Colonic mucosa (tissue), 4 donors: ENCODE data around the gene SCYL2. TPM values are rescaled to one million over a fixed set of nuclear protein-coding genes. Genes with fewer than 3 reads are reported as not detected.
A peak's percentile ranks its signal among the peaks of the same experiment; 100 is the strongest.
"Not testable (repeated sequence)": the region's sequence is repeated elsewhere in the genome, so short reads cannot be mapped to it uniquely, and the experiment has no call there.

Experiments
- DNase-seq: peaks from one replicate; pipeline ENCODE4 v3.0.0-alpha.2; 2020
- H3K27ac ChIP-seq: fragments of 200-600 bp; one replicate; pipeline ENCODE4 v1.8.0; 2021
- H3K27me3 ChIP-seq: fragments of 200-600 bp; one replicate; pipeline ENCODE4 v1.8.0; 2021
- H3K36me3 ChIP-seq: fragments of 200-600 bp; one replicate; pipeline ENCODE4 v1.8.0; 2021
- H3K4me1 ChIP-seq: fragments of 200-600 bp; one replicate; pipeline ENCODE4 v1.8.0; 2021; ENCODE audit warnings: mild to moderate bottlenecking
- H3K4me3 ChIP-seq: fragments of 200-600 bp; one replicate; pipeline ENCODE4 v1.8.0; 2021
- H3K9ac ChIP-seq, 2 donors: one replicate each; pipeline ENCODE4 v1.7.0; 2013; ENCODE audit warnings: control low read depth in 2 of 2, low read depth in 2 of 2, low read length in 2 of 2
- H3K9me3 ChIP-seq: fragments of 200-600 bp; one replicate; pipeline ENCODE4 v1.8.0; 2021
- intact Hi-C: fragments of 100-400 bp; cut with DNase I; formaldehyde crosslinking; loops from one replicate; pipeline ENCODE4 v1.14.1; 2022
- total RNA-seq, 2 donors: library from RNA; stranded (reverse); fragmentation: NEBNext Ultra II Directional in 1 of 2; extraction: Animal tissue kit (Norgen Biotek cat#: 25700) in 1 of 2; gene quantifications; one replicate each; pipeline ENCODE4 v1.2.1, GENCODE V29; 2021
- TF ChIP-seq, protein P1 (sequence below): fragments of 200-600 bp; IDR thresholded peaks from one replicate; pipeline ENCODE4 v1.8.0; 2022; ENCODE audit warnings: antibody characterized with exemption, mild to moderate bottlenecking
- donor health status: healthy.
- donor health status: DM: no; HTN: no; CAD: no.
- donor health status: DM: no; HTN: no; CAD: no.

SCYL2 gene
- total RNA-seq, 2 donors from 2014 or later, result 58.4 to 91.1 TPM

DNA sequence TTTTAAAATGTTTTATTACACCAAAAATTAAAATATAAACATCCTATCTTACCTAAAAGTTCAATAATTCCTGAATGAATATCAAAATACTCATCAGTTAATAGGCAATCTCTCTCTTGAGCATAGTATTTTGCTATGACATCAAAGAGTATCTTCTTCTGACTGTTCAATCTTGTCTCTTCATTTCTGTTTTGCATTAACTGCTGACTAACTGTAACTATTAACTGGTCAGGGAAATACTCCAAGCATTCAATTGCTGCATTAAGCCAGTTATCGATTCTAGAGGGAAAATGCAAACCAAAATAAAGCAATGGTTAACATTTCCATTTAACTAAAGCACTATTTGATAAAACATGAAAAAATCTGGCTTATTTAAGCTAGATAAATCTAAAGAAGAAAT lies 13.5 kb upstream of the SCYL2 start:
- H3K9ac ChIP-seq, result no peak overlapping the region
- no peak for DNase-seq
- H3K4me1 ChIP-seq, result no peaks in the 10 kb centered on the region
- H3K36me3 ChIP-seq, result no peaks in the 10 kb centered on the region
- H3K27me3 ChIP-seq, result no peaks in the 10 kb centered on the region
- intact Hi-C loops, result no loop called here
- no peaks in the 10 kb centered on the region for H3K9me3 ChIP-seq
- no peak overlapping the region for H3K4me3 ChIP-seq
- TF ChIP-seq, protein P1, sequence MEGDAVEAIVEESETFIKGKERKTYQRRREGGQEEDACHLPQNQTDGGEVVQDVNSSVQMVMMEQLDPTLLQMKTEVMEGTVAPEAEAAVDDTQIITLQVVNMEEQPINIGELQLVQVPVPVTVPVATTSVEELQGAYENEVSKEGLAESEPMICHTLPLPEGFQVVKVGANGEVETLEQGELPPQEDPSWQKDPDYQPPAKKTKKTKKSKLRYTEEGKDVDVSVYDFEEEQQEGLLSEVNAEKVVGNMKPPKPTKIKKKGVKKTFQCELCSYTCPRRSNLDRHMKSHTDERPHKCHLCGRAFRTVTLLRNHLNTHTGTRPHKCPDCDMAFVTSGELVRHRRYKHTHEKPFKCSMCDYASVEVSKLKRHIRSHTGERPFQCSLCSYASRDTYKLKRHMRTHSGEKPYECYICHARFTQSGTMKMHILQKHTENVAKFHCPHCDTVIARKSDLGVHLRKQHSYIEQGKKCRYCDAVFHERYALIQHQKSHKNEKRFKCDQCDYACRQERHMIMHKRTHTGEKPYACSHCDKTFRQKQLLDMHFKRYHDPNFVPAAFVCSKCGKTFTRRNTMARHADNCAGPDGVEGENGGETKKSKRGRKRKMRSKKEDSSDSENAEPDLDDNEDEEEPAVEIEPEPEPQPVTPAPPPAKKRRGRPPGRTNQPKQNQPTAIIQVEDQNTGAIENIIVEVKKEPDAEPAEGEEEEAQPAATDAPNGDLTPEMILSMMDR, result no peak
- no peak overlapping the region for H3K27ac ChIP-seq

DNA sequence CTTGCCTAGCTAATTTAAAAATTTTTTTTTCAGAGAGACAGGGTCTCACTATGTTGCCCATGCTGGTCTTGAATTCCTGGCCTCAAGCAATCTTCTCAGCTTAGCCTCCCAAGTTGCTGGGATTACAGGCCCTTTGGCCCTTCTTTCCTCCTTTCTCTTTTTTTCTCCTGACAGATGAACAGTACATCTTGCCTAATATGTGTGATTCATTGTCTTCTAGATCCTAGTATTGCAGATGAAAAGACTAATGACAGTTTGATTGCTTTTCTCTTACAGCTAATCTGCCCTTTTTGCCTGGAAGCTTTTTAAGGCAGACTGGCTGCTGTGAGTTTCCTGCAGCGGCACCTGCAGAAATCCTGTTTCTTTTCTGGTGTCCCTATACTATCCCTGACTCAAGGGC lies 12.1 kb upstream of the SCYL2 start:
- intact Hi-C loops, result no loop called here
- H3K27ac ChIP-seq, result no peak overlapping the region
- H3K27me3 ChIP-seq, result no peaks in the 10 kb centered on the region
- TF ChIP-seq, protein P1, result no peak
- no peak for DNase-seq
- no peak overlapping the region for H3K4me3 ChIP-seq
- no peaks in the 10 kb centered on the region for H3K36me3 ChIP-seq
- no peaks in the 10 kb centered on the region for H3K9me3 ChIP-seq
- H3K9ac ChIP-seq, result no peak overlapping the region
- H3K4me1 ChIP-seq, result no peaks in the 10 kb centered on the region

DNA sequence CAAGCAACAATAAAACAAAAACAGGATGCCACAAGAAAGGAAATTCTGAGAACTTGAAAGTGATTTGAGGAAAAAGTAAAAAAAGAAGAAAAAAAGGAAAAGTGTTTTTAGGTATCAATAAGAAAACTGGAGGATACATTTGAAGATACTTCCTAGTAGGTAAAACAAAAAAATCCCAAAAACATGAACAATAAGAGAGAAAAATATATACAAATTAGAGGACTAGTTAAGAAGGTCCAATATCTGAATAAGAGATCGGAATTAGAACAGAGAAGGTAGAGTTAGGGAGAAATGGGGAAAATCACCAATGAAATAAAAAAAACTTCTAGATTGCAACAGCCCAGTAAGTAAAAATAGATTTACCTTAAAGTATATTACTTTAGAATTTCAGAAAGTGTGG lies 8.8 kb upstream of the SCYL2 start:
- Histone ChIP-seq H3K27ac (no peak overlapping the region), H3K9ac (no peak overlapping the region), H3K4me3 (no peak overlapping the region), H3K36me3 (no peaks in the 10 kb centered on the region), H3K4me1 (no peaks in the 10 kb centered on the region), H3K9me3 (no peaks in the 10 kb centered on the region), H3K27me3 (no peaks in the 10 kb centered on the region)
- TF ChIP-seq, protein P1, result no peak
- no peak for DNase-seq
- intact Hi-C loops, result no loop called here

DNA sequence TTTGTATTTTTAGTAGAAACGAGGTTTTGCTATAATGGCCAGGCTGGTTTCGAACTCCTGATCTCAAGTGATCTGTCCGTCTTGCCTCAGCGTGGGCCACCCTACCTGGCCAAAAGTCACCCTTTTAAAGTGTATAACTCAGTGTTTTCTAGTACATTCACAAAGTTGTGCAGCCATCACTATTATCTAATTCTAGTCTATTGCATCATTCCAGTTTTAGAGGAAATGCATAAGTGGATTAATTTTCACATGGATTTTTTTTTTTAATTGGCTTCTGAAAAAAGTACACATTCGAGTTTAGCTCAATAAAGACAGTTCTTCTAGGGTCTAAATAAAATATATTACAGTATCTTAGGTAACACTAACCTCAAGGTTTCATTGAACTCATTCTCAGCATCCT lies 3.8 kb upstream of the SCYL2 start:
- Histone ChIP-seq H3K4me1 (no peaks in the 10 kb centered on the region), H3K36me3 (no peaks in the 10 kb centered on the region), H3K27me3 (no peaks in the 10 kb centered on the region), H3K9ac (no peak overlapping the region), H3K27ac (no peak overlapping the region), H3K4me3 (no peak overlapping the region), H3K9me3 (no peaks in the 10 kb centered on the region)
- DNase-seq, result no peak
- TF ChIP-seq, protein P1, result no peak
- intact Hi-C loops, result no loop called here

GRCh38 chr12:100265107-100265506 lies 1.9 kb upstream of the SCYL2 start:
- H3K27me3 ChIP-seq, H3K36me3 ChIP-seq, DNase-seq, intact Hi-C loops, H3K4me1 ChIP-seq, H3K9ac ChIP-seq, H3K9me3 ChIP-seq, H3K27ac ChIP-seq, H3K4me3 ChIP-seq: not testable (repeated sequence)

DNA sequence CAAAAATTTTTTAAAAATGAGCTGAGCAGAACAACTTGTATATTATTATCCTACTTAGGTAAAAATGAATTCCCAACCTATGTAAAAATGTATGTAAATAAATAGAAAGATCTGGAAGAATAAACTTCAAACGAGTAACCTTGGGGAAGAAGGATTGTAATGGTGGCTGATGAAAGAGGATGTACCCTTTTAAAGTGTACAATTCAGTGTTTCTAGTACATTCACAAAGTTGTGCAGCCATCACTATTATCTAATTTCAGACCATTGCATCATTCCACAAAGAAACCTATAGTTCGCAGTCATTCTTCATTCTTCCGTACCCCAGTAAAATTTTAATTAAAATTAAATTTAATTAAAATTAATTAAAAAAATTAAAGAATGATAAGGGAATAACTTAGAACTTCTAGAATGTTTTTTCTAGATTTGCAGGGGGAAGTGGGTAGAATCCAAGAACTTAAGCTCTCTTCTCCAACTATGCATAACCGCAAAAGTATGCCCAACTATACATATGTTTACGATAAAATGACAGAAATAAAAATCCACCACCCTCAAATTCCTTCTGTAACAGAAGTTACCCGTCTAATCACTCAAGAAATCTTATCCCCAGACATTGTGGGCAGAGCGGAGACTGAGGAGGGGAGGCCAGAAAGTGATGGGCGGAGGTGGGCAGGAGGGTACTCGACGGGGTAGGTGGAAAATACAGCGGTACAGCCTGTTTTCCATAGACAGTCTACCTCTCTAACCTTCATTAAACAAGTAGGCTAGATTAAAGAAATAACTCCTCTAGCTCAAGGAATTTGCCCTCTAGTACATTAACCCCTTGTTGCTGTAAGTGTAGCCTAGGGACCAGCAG lies 1.0 kb upstream of the SCYL2 start:
- Histone ChIP-seq H3K27ac (peak overlapping the region; percentile 96), H3K4me3 (peak overlapping the region; percentile 88), H3K27me3 (no peaks in the 10 kb centered on the region), H3K4me1 (peaks cover 4% of the 10 kb centered on the region), H3K36me3 (no peaks in the 10 kb centered on the region), H3K9me3 (no peaks in the 10 kb centered on the region), H3K9ac (peak overlapping the region; percentile 3 to 99)
- TF ChIP-seq, protein P1, result no peak
- intact Hi-C loops, result no loop called here
- no peak for DNase-seq
